ENCODE data around the gene PDIA2. TPM values are rescaled to one million over a fixed set of nuclear protein-coding genes. Genes with fewer than 3 reads are reported as not detected.

Gene PDIA2
- total RNA-seq, 2 donors from 2014 or later = 2.1 TPM; not detected in 1

DNA sequence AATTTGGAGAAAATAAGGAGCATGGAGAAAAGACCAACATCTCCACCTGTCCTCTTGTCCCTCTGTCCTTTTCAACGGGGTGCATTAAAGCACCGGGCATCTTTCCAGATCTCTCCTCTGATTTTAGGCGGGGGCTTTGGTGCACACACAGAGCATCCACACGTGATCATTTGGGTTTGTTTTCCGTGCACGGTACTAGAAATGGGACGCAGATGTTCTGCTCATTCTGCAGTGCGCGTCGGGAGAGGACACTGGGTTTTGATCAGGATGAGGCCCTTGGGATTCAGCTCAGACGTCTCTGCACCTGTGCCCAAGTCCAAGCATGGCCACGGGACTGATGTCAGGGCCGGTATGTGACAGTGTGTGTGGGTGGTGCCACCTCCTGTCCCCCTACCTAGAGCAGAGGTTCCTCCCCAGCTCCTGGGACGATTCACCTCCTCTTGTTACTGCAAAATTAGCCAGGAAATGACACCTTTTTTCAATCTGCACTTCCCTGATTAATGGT lies 31.9 kb downstream of the PDIA2 start:
- Histone ChIP-seq H3K27me3 (replicated peaks; ENCODE audit: insufficient read depth) (no peaks in the 10 kb centered on the region), H3K4me3 (no peak overlapping the region), H3K4me1 (replicated peaks) (no peaks in the 10 kb centered on the region), H3K36me3 (no peaks in the 10 kb centered on the region), H3K27ac (no peak overlapping the region), H3K9me3 (no peaks in the 10 kb centered on the region)
- no peak for TF ChIP-seq POLR2AphosphoS5 (IDR thresholded peaks at IDR 0.05)
- no peak for TF ChIP-seq POLR2A (IDR thresholded peaks at IDR 0.05)
- TF ChIP-seq, protein P1, sequence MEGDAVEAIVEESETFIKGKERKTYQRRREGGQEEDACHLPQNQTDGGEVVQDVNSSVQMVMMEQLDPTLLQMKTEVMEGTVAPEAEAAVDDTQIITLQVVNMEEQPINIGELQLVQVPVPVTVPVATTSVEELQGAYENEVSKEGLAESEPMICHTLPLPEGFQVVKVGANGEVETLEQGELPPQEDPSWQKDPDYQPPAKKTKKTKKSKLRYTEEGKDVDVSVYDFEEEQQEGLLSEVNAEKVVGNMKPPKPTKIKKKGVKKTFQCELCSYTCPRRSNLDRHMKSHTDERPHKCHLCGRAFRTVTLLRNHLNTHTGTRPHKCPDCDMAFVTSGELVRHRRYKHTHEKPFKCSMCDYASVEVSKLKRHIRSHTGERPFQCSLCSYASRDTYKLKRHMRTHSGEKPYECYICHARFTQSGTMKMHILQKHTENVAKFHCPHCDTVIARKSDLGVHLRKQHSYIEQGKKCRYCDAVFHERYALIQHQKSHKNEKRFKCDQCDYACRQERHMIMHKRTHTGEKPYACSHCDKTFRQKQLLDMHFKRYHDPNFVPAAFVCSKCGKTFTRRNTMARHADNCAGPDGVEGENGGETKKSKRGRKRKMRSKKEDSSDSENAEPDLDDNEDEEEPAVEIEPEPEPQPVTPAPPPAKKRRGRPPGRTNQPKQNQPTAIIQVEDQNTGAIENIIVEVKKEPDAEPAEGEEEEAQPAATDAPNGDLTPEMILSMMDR (IDR thresholded peaks at IDR 0.05) = no peak
- no peak for DNase-seq (ENCODE audit: low spot score)
- 69% methylated on average over 14 of the region's 14 CpGs for WGBS
- intact Hi-C loops (cut with DNase I) = no loop called here

DNA sequence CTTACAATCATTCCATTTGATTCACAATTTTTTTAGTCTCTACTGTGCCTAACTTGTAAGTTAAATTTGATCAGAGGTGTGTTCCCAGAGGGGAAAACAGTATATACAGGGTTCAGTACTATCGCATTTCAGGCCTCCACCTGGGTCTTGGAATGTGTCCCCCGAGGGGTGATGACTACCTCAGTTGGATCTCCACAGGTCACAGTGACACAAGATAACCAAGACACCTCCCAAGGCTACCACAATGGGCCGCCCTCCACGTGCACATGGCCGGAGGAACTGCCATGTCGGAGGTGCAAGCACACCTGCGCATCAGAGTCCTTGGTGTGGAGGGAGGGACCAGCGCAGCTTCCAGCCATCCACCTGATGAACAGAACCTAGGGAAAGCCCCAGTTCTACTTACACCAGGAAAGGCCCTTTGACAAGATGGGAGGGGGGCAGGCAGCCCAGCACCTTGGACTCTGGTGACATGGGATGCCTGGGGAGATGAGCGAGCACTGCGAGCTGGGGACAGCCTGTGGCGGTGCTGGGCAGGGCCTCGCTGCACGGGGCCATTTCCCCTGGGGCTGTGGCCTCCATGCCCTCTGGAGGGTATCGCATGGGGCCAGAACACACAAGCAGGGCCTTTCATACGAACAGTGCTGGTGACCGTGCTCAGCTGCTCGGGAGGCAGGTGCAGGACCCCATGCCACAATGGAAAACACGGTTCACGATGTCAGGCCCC lies 33.9 kb downstream of the PDIA2 start:
- TF ChIP-seq, protein P1 (IDR thresholded peaks at IDR 0.05) = no peak
- TF ChIP-seq POLR2A (IDR thresholded peaks at IDR 0.05) = no peak
- TF ChIP-seq POLR2AphosphoS5 (IDR thresholded peaks at IDR 0.05) = no peak
- Histone ChIP-seq H3K27ac (no peak overlapping the region), H3K36me3 (no peaks in the 10 kb centered on the region), H3K4me3 (no peak overlapping the region), H3K9me3 (no peaks in the 10 kb centered on the region), H3K4me1 (replicated peaks) (no peaks in the 10 kb centered on the region), H3K27me3 (replicated peaks; ENCODE audit: insufficient read depth) (no peaks in the 10 kb centered on the region)
- 95% methylated on average over 19 of the region's 19 CpGs for WGBS
- intact Hi-C loops (cut with DNase I) = no loop called here
- DNase-seq (ENCODE audit: low spot score) = no peak

DNA sequence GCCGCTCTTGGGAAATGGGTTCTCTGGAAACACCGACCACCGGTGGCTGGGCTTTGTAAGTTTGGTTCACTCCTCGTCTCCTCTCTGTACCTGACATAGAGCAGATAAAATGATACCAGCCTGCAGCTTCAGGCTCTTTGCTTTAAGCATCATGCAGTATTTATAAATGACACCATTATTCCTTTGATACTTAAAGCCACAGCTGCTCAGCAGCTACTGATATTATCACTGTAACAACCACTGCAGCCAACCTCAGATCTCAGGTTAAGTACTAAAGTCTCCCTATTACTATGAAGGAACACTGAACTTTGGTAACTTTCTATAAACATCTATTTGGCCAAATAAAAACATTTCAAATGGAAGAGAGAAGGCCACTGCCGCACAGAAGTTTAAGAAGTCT lies 34.6 kb downstream of the PDIA2 start:
- TF ChIP-seq, protein P1 (IDR thresholded peaks at IDR 0.05) = no peak
- DNase-seq (ENCODE audit: low spot score) = no peak
- Histone ChIP-seq H3K4me1 (replicated peaks) (no peaks in the 10 kb centered on the region), H3K4me3 (no peak overlapping the region), H3K9me3 (no peaks in the 10 kb centered on the region), H3K36me3 (no peaks in the 10 kb centered on the region), H3K27ac (no peak overlapping the region), H3K27me3 (replicated peaks; ENCODE audit: insufficient read depth) (no peaks in the 10 kb centered on the region)
- intact Hi-C loops (cut with DNase I) = no loop called here
- WGBS = 86% methylated on average over 5 of the region's 5 CpGs

DNA sequence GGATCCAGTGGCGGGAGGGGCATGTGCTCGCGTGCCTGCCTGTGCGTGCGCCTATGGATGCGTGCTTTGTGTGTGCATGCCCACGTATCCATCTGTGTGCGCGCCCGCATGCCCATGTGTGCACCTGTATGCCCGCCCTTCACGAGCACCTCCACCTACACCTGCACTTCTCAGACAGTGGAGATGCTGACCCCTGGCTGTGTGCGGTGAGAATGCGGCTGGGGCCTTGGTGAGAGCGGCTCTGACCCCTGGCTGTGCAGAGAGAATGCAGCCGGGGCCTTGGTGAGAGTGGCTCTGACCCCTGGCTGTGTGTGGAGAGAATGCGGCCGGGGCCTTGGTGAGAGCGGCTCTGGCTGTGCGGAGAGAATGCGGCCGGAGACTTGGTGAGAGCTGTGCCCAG lies 35.7 kb downstream of the PDIA2 start:
- no peaks in the 10 kb centered on the region for H3K27me3 ChIP-seq (replicated peaks; ENCODE audit: insufficient read depth)
- no peak overlapping the region for H3K27ac ChIP-seq
- H3K4me3 ChIP-seq = no peak overlapping the region
- intact Hi-C loops (cut with DNase I) = no loop called here
- DNase-seq (ENCODE audit: low spot score) = no peak
- no peaks in the 10 kb centered on the region for H3K36me3 ChIP-seq
- TF ChIP-seq POLR2A (IDR thresholded peaks at IDR 0.05) (no peak), POLR2AphosphoS5 (IDR thresholded peaks at IDR 0.05) (no peak)
- TF ChIP-seq, protein P1 (IDR thresholded peaks at IDR 0.05) = no peak
- WGBS = 88% methylated on average over 22 of the region's 22 CpGs
- no peaks in the 10 kb centered on the region for H3K9me3 ChIP-seq
- H3K4me1 ChIP-seq (replicated peaks) = no peaks in the 10 kb centered on the region

DNA sequence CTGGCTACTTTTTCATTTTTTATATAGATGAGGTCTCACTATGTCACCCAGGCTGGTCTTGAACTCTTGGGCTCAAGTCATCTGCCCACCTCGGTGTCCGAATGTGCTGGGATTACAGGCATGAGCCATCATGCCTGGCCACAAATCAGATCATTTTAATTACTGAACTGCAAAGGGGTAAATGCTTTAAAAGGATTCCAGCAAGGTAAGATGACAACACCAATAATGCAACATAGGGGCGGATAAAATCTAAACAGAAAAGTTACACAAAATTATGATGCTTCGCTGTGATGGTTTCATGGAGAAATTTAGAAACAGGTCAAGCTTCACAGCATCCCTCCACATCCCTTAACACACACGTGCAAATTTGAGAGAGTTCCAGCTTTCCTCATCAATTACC lies 37.2 kb downstream of the PDIA2 start:
- Histone ChIP-seq H3K9me3 (no peaks in the 10 kb centered on the region), H3K36me3 (no peaks in the 10 kb centered on the region), H3K27me3 (replicated peaks; ENCODE audit: insufficient read depth) (no peaks in the 10 kb centered on the region), H3K4me1 (replicated peaks) (no peaks in the 10 kb centered on the region), H3K27ac (no peak overlapping the region), H3K4me3 (no peak overlapping the region)
- TF ChIP-seq POLR2AphosphoS5 (IDR thresholded peaks at IDR 0.05) = no peak
- TF ChIP-seq POLR2A (IDR thresholded peaks at IDR 0.05) = no peak
- TF ChIP-seq, protein P1 (IDR thresholded peaks at IDR 0.05) = no peak
- intact Hi-C loops (cut with DNase I) = no loop called here
- DNase-seq (ENCODE audit: low spot score) = no peak
- WGBS = 87% methylated on average over 5 of the region's 5 CpGs
